Breast epithelium (tissue), 3 donors: ENCODE results near the gene SLC1A6.

ENCODE experiments used
- CTCF ChIP-seq, 3 donors: fragments of 450-650 bp; IDR thresholded peaks; one replicate each; pipeline ENCODE4 v1.5.1; 2016 to 2017; ENCODE audit warnings: antibody characterized with exemption in 3 of 3, mild to moderate bottlenecking in 3 of 3, moderate library complexity in 3 of 3
- POLR2A ChIP-seq: fragments of 450-650 bp; IDR thresholded peaks from one replicate; pipeline ENCODE4 v1.6.1; 2016; ENCODE audit warnings: antibody characterized with exemption, mild to moderate bottlenecking, moderate library complexity

GRCh38 chr19:15014579-15014978 lies 34.9 kb upstream of the SLC1A6 start:
- TF ChIP-seq CTCF (IDR thresholded peaks at IDR 0.05): no peak
- TF ChIP-seq POLR2A: no peak
